Lower lobe of right lung (tissue), 2 donors: ENCODE results near the gene SERINC3. TPM values are rescaled to one million over a fixed set of nuclear protein-coding genes. Genes with fewer than 3 reads are reported as not detected.
"Not testable (repeated sequence)": the region's sequence is repeated elsewhere in the genome, so short reads cannot be mapped to it uniquely, and the experiment has no call there.

Experiments used
- ATAC-seq, 2 donors: fragments of 200-7000 bp; cut with Tn5 transposase; one replicate each; pipeline ENCODE4 v1.9.1; 2020 to 2022; ENCODE audit warnings: mild to moderate bottlenecking in 2 of 2, moderate library complexity in 2 of 2
- DNase-seq: peaks from one replicate; pipeline ENCODE4 v3.0.0-alpha.2; 2020
- H3K27ac ChIP-seq: fragments of 200-600 bp; one replicate; pipeline ENCODE4 v1.8.0; 2022
- H3K27me3 ChIP-seq: fragments of 200-600 bp; one replicate; pipeline ENCODE4 v1.8.0; 2022; ENCODE audit warnings: low read depth
- H3K36me3 ChIP-seq: fragments of 200-600 bp; one replicate; pipeline ENCODE4 v1.8.0; 2022; ENCODE audit warnings: mild to moderate bottlenecking
- H3K4me1 ChIP-seq: fragments of 200-600 bp; one replicate; pipeline ENCODE4 v1.8.0; 2022
- H3K4me3 ChIP-seq: fragments of 200-600 bp; one replicate; pipeline ENCODE4 v1.8.0; 2022; ENCODE audit warnings: mild to moderate bottlenecking
- H3K9me3 ChIP-seq: fragments of 200-600 bp; one replicate; pipeline ENCODE4 v1.8.0; 2022
- CTCF ChIP-seq: fragments of 200-600 bp; IDR thresholded peaks from one replicate; pipeline ENCODE4 v1.8.0; 2022; ENCODE audit warnings: antibody characterized with exemption, mild to moderate bottlenecking
- intact Hi-C: fragments of 100-400 bp; cut with DNase I; formaldehyde crosslinking; loops from one replicate; pipeline ENCODE4 v1.11.0; 2022
- total RNA-seq: library from RNA; stranded (reverse); fragmentation: NEBNext Ultra II Directional; extraction: Animal tissue kit (Norgen Biotek cat#: 25700); gene quantifications from one replicate; pipeline ENCODE4 v1.2.1, GENCODE V29; 2021
- donor health status: DM: no; HTN: yes; CAD: no; lungs with severe emphysema.

SERINC3 gene
- total RNA-seq, 1 donor from 2014 or later: 133 TPM

GRCh38 chr20:44479643-44480042 lies 42.2 kb downstream of the SERINC3 start:
- ATAC-seq: no peak

DNA sequence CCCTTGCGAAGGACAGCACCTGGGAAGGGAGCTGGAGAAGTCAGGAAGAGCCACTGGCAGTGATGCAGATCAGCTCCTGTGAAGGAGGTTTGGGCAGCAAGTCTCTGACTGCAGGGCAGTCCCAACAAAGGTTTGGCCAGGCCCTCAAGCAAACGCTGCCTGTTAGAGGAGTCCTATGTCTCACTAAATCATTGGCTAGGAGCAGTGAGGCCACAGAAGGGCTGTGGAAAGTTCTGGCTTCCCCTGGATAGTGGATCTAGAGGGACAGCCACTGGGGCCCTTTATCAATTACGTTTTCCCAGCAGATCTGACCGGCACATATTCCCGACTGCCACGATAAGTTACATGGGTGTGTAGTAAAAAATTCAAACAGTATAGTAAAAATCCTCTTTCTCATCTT lies 43.7 kb downstream of the SERINC3 start:
- DNase-seq (no peak), ATAC-seq (no peak)
- Histone ChIP-seq H3K4me3 (no peak overlapping the region), H3K36me3 (peaks cover 33% of the 10 kb centered on the region), H3K4me1 (peaks cover 17% of the 10 kb centered on the region), H3K27ac (no peak overlapping the region), H3K27me3 (no peaks in the 10 kb centered on the region), H3K9me3 (no peaks in the 10 kb centered on the region)
- intact Hi-C loops: no loop called here
- TF ChIP-seq CTCF: no peak

More at GRCh38 chr20:44479643-44480042, 42.2 kb downstream of the SERINC3 start:
- intact Hi-C loops: no loop called here
- Histone ChIP-seq H3K27me3 (no peaks in the 10 kb centered on the region), H3K9me3 (no peaks in the 10 kb centered on the region), H3K4me3 (no peak overlapping the region), H3K27ac (no peak overlapping the region), H3K36me3 (peaks cover 45% of the 10 kb centered on the region), H3K4me1 (peaks cover 17% of the 10 kb centered on the region)
- no peak for DNase-seq
- TF ChIP-seq CTCF: no peak

DNA sequence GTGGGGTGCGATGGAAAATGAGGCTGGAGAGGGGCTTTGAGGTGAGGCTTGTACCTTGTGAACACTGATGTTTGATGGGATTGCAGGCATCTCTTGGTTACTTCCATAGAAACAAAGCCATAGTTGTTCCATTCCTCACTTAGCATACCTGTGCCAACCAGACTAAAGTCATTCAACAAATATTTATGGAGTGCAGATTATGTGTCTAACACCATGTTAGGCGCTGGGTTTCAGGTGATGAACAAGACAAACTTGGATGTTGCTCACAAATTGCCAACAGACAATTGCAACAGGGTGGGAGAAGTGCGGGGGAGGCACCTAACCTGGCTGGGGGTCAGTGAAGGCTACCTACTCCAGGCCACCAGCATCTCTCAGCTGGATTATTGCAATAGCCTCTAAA lies 44.7 kb downstream of the SERINC3 start:
- peaks cover 23% of the 10 kb centered on the region for H3K36me3 ChIP-seq
- intact Hi-C loops: no loop called here
- TF ChIP-seq CTCF: no peak
- H3K27me3 ChIP-seq: no peaks in the 10 kb centered on the region
- no peaks in the 10 kb centered on the region for H3K9me3 ChIP-seq
- H3K27ac ChIP-seq: no peak overlapping the region
- H3K4me1 ChIP-seq: peaks cover 17% of the 10 kb centered on the region
- DNase-seq (no peak), ATAC-seq (no peak)
- no peak overlapping the region for H3K4me3 ChIP-seq

GRCh38 chr20:44475694-44476560 lies 45.9 kb downstream of the SERINC3 start, which contains the start of gene TTPAL:
TTPAL (plus strand) TSS chr20:44475874; CDS start chr20:44480000, 4,126 bp downstream.
- H3K27ac ChIP-seq: peak within 1 kb of the TSS; percentile 92
- intact Hi-C loops: no loop called here
- ATAC-seq: peak; percentile 99
- peak within 1 kb of the TSS; percentile 78 for H3K4me3 ChIP-seq
- H3K36me3 ChIP-seq: peaks cover 12% of the 10 kb centered on the region
- TF ChIP-seq CTCF: peak; percentile 39
- no peaks in the 10 kb centered on the region for H3K27me3 ChIP-seq
- no peaks in the 10 kb centered on the region for H3K9me3 ChIP-seq
- peak; percentile 94 for DNase-seq
- H3K4me1 ChIP-seq: peaks cover 17% of the 10 kb centered on the region

DNA sequence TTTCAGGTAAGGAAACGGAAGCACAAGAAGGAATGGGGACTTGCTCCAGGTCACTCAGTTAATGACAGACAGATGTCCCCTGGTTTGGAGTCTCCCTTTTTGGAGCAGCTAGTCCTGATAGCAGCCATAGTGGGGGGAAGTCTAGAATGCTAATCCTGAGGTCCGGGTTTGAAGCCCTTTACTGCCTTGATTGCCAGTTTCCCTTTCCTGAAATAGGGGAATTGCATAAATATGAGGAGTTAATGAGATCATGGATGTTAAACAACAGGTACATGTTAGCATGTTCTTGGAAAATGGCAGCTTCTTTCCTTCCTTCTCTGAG lies 46.5 kb downstream of the SERINC3 start:
- DNase-seq (no peak), ATAC-seq (peak in 1 of 2 donors; percentile 3)
- Histone ChIP-seq H3K36me3 (peaks cover 7% of the 10 kb centered on the region), H3K9me3 (no peaks in the 10 kb centered on the region), H3K27me3 (no peaks in the 10 kb centered on the region), H3K4me1 (peaks cover 17% of the 10 kb centered on the region), H3K4me3 (peak overlapping the region; percentile 78), H3K27ac (peak overlapping the region; percentile 92)
- intact Hi-C loops: no loop called here
- no peak for TF ChIP-seq CTCF

DNA sequence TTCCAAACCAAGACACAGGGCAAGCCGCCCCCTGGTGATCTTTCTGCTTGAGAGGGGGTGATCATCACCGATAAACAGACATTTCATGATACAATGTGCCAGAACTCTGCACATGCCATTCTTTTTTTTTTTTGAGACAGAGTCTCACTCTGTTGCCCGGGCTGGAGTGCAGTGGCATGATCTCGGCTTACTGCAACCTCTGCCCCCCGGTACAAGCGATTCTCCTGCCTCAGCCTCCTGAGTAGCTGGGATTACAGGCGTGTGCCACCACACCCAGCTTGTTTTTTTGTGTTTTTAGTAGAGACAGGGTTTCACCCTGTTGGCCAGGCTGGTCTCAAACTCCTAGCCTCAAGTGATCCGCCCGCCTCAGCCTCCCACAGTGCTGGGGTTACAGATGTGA lies 49.6 kb downstream of the SERINC3 start:
- H3K36me3 ChIP-seq, ATAC-seq, H3K4me3 ChIP-seq, H3K27me3 ChIP-seq, intact Hi-C loops, DNase-seq, H3K27ac ChIP-seq, H3K9me3 ChIP-seq: not testable (repeated sequence)
- H3K4me1 ChIP-seq: peaks cover 17% of the 10 kb centered on the region
